Epithelial cell of esophagus (primary cell): ENCODE results near the gene RPS6KA3.

ENCODE experiments used
- DNase-seq: peaks from one replicate; pipeline ENCODE4 v3.0.0; 2010; ENCODE audit warnings: low read depth
- H3K4me3 ChIP-seq: 2 replicates; pipeline ENCODE4 v1.5.1; 2011; ENCODE audit warnings: mild to moderate bottlenecking, low read length, control low read depth
- TF ChIP-seq, protein P1 (sequence below): IDR thresholded peaks from 2 replicates; pipeline ENCODE4 v1.5.1; 2011; ENCODE audit warnings: low read depth, mild to moderate bottlenecking, low read length, control low read depth, inconsistent platforms; ENCODE audit not compliant: insufficient read depth; ENCODE audit errors: missing control alignments

RPS6KA3 gene

DNA sequence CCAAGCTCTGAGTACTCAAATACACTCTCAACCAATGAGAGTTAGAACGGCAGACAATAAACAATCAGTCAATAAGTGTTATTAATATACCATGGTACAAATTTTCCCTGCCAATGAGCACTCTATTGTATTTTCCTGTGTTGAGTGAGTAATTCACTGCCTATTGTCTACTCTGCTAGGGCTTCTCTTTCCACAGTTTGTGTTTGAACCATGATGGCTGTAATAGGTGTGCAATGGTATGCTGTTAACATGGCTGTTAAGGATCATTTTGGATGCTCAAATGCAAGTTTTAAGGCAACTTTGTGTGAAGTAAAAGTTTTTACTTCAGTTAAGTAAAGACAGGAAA lies 41.2 kb downstream of the RPS6KA3 start:
- DNase-seq: no peak
- TF ChIP-seq, protein P1, sequence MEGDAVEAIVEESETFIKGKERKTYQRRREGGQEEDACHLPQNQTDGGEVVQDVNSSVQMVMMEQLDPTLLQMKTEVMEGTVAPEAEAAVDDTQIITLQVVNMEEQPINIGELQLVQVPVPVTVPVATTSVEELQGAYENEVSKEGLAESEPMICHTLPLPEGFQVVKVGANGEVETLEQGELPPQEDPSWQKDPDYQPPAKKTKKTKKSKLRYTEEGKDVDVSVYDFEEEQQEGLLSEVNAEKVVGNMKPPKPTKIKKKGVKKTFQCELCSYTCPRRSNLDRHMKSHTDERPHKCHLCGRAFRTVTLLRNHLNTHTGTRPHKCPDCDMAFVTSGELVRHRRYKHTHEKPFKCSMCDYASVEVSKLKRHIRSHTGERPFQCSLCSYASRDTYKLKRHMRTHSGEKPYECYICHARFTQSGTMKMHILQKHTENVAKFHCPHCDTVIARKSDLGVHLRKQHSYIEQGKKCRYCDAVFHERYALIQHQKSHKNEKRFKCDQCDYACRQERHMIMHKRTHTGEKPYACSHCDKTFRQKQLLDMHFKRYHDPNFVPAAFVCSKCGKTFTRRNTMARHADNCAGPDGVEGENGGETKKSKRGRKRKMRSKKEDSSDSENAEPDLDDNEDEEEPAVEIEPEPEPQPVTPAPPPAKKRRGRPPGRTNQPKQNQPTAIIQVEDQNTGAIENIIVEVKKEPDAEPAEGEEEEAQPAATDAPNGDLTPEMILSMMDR: no peak
- H3K4me3 ChIP-seq: no peak overlapping the region

DNA sequence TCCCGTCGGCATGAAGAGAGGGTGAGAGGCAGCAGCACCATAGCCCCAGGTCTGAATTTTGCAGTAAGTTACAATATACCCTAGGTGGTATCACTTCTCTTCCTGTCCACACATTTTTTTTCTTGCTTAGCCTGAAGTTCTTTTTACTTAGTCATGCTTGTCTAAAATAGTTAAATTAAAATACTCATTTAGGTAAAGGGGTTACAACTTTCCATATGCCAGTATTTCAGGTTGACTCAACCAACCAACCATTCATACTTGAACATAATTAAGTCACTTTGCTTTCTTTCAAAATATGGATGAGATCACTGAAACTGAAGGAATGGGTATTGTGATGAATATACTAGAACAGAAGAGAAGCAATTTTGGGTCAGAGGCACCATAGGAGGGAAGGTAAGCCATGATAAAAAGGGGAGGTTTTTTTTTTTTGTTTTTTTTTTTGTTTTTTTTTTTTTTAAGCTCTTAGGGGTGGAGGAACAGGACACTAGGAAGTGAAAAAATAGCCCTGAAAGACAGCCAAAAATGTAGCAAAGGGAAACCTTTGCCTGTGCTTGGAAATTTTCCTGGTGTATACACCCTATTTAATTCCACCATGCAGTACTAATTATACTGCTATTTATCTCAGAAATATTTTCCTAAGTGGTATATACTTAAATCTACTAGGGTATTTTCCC lies 41.8 kb downstream of the RPS6KA3 start:
- peak; percentile 36 for DNase-seq
- H3K4me3 ChIP-seq: no peak overlapping the region
- TF ChIP-seq, protein P1: no peak

DNA sequence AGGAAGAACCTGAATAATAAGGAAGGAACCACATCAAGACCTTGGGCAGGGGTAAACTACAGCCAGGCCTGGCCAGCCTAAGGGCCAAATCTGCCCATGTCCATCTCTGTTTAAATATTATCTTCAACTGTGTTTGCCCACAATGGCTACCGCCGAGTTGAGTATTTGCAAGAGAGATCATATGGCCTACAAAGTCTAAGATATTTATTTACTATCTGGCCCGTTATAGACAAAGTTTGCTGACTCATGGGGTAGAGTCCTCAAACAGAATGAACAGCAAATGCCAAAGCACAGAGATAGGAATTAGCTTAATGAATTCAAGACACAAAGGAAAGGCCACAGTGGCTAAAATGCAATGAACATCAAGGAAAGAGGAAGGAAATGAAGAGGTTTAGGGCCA lies 44.8 kb downstream of the RPS6KA3 start:
- DNase-seq: no peak
- H3K4me3 ChIP-seq: no peak overlapping the region
- TF ChIP-seq, protein P1: no peak

DNA sequence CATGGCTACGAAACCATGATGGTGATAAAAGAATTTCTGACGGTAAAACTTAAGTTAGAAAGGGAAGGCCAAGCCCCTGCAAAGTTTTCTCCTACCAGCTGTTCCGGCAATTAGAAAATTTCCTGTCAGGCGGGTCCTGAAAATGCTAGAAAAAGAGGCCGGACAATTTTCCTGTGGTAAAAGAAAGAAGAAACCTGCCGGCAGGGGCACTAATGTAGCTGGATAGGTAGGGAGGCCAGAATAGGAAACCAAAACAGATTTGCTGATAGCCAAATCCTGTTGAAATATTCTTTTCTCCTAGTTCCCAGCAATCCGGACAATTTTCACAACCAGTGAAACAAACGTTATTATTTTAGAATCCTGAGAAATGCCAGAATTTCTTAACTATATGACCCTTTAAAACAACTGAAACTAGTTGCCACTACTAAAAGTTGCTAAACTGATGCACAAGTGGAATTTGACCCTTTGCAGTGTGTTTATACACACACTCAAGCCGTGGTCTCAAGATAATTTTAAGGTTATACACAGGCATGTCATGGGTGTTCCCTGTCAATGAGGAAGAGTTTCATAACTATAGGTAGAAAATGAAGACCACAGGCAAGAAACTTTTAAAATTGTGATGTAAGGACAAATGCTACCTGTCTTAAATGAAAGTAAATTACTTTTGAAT lies 47.7 kb downstream of the RPS6KA3 start:
- TF ChIP-seq, protein P1: peak; percentile 9
- no peak for DNase-seq
- H3K4me3 ChIP-seq: no peak overlapping the region

DNA sequence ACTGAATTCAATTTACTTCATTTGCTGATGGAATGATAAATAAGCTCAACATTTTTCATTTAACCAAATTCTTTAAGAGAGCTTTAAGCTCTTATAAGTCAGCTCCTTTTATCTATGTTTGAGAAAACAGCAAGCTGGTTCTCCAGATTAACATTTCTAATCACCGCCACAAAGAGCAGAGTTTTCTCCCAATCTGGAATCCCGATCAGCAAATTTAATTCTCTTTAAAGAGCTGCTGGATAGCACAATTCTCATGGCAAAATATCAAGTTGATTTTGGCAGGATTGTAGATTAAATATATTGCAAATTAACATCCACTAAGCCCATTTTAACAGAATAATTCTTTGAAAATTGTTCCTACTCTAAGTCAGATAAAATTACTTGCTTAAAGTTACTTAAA lies 48.8 kb downstream of the RPS6KA3 start:
- no peak for DNase-seq
- TF ChIP-seq, protein P1: no peak
- no peak overlapping the region for H3K4me3 ChIP-seq

DNA sequence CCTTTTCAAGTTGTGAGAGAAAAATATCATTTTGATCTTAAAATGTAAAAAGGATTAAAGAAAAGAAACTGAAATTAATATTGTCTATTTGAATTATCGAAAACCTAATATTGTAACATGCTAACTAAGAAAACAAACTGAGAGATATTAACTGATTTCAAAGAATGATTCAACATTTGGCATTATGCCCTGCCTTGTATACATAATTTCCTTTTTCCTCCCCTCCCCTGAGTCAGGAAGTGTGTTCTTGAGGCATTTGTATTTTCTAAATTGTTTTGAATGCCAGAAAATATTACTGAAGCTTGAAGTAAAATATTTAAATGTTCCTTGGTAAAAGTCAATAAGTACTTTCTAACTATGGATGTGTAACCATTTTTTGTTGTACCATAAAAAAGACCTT lies 49.4 kb downstream of the RPS6KA3 start:
- TF ChIP-seq, protein P1: no peak
- peak; percentile 68 for DNase-seq
- no peak overlapping the region for H3K4me3 ChIP-seq

DNA sequence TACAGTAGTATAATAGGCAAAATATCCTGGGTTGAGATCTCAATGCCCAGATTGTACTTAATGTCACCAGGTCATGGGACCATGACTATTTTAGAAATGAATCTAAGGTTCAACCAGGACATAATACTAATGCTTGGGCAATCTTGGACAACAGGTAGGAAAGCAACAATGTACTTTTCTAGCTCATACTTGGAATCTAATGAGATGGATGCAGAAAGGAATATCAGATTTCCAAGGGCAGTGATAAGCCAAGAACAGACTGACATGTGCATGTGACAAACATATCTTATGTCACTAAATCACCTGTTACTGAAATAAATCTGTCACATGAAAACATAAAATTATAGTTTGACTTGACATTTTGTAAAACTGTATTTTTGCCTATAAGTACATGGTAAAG lies 51.1 kb downstream of the RPS6KA3 start:
- H3K4me3 ChIP-seq: no peak overlapping the region
- TF ChIP-seq, protein P1: no peak
- no peak for DNase-seq
